ENCODE measurements around the gene MGRN1.

- TF ChIP-seq CTCF (IDR thresholded peaks at IDR 0.05; ENCODE audit: insufficient read depth, low read depth, low read length) (no peak), EZH2 (IDR thresholded peaks at IDR 0.05; ENCODE audit: insufficient read depth, low read length) (no peak)
Measured at GRCh38 chr16:4652561-4652960, 27.9 kb downstream of the MGRN1 start.

Measured in astrocyte (in vitro differentiated cells and primary cell).